ENCODE results near the gene HTR3D.
"Not testable (repeated sequence)": the region's sequence is repeated elsewhere in the genome, so short reads cannot be mapped to it uniquely, and the experiment has no call there.

The HTR3D gene

DNA sequence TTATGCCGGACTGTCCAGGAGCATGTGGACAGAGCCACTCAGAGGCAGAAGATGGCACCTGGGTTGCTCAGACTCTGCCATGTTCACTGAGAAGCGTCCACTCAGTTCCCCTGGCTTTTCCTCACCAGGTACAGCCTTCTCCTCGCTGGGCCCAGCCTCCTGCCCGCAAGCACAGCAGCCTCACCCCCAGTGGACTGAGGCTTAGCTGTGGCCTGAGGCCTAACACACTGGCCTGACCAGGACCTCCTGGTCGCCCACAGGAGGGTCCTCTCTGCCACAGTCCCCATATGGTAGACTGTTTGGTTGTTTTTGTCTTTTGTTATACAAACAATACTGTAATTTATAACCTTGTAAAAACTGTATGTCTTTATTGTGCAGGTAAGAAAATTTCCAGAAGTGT, 36.8 kb downstream of the HTR3D start:
- no peak for DNase-seq

DNA sequence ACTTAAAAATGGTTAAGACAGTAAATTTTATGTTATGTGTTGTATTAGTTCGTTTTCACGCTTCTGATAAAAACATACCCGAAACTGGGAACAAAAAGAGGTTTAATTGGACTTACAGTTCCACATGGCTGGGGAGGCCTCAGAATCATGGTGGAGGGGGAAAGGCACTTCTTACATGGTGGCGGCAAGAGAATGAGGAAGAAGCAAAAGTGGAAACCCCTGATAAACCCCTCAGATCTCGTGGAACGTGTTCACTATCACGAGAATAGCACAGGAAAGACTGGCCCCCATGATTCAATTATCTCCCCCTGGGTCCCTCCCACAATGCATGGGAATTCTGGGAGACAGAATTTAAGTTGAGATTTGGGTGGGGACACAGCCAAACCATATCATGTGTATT, 39.6 kb downstream of the HTR3D start:
- DNase-seq = not testable (repeated sequence)

DNA sequence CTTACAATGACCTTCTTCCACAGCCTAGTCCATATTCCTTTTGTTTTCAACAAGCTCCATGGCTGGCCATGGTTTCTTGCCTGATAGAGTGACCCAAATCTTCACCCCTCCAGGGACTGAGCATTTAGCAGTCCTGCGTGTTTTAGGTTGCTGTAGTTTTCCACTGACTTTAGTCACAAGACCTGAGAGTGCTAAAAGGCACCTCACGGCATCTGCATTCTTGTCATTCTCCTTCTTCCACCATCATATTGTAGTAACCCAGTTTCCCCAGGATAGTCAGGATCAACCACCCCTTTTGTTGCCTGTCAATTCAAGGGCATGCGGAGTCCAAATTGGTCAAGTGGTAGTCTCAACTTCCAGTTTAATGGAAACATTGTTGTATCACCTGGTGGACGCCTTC, 42.1 kb downstream of the HTR3D start:
- no peak for DNase-seq

DNA sequence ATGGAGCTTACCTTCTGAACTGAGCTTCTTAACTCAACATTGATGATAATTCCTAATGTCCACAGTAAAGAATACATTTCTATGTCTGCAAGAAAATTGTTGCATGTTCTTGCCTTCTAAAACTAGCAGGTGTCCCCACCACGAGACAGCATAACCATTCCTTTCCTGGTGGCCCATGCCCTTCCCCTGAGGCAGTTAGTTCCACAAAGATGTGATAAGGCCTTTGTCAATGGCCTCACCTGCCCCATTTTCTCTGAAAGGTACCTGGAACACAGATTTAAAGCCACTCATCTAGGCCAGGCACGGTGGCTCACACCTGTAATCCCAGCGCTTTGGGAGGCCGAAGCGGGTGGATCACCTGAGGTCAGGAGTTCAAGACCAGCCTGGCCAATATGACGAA, 44.4 kb downstream of the HTR3D start:
- DNase-seq = no peak

DNA sequence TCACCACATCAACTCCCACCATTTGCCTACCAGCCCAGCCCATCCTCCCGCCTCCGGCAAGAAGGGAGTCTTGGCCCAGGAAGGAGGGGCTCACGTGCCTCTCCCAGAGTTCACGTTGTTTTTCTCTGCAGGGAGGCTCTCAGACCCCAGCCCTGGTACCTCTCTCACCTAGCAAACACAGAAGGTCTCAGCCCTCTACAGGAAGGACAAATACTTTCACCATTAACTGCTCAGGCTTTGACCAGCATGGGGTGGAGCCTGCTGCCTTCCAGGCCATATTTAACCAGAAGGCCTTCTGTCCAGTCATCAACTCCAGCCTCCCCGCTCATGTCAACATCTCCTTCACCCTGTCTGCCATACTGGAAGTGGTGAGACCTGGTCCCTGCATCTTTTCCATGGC, 46.3 kb downstream of the HTR3D start:
- DNase-seq = no peak

DNA sequence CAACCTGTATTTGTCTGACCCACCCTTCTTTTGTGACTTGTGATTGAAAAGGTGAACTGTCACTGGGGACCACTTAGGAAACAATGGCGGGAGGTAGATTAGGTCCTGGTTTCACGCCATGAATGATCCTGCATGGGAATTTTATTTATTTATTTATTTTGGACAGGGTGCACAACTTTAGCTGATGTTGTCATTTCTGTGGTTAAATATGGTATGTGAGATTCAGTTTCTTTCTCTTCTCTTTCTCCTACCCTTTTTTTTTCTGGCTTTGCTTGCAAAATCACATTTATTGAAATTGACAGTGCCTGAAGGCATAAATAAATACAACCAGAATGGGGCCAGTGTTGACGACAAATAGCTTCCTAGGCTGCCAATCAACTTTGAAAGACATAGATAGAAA, 47.3 kb downstream of the HTR3D start:
- DNase-seq = no peak

DNA sequence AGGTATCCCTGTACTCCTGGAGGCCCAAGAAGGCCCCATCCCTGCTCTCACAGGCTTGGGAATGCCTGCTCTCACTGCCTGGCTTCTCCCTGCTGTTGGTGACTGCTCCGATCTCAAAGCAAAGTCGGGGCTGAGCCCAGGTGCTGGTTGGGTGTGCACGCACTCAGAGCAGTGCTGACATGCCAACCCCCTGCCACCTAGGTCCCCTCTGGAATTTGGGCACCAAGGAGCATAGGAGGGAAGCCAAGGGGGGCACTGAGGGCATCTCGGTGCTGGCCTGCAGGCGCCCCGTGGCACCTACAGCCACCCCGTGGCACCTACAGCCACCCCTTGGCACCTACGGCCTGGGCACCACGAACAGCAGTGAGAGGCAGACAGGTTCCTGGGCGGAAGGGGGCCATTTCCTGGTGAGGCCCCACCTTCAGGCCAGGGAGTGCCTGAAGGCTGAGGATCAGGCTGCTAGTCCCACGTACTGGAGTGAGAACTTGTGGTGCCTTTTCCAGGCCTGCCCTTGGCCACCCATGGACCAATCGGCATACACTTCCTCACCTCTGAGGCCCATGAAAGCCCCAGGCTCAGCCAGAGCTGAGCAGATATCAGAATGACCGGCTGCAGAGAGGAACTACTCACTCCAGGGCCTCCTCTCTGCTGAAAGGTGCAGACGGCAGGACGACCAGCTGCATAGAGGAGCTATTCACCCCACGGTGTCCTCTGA, 49.7 kb downstream of the HTR3D start:
- no peak for DNase-seq

DNA sequence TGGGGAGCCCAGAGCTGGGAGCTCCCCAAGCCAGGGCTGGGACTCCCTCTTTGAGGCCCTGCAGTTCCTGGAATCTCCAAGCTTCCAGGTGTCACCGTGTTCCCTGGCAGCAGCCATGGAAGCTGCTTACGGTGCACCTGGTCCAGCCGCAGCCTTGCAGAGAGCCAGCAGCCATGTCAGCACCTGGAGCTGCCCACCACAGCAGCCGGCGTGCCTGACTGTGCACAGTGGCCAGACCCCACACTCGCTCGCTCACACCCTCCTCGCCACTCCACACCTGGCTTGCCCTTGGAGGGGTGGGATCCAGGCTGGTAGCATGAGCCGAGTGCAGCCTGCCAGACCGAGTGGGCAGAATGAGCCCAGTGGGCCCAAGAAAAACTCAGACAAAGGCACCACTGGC, 50.5 kb downstream of the HTR3D start:
- no peak for DNase-seq

DNA sequence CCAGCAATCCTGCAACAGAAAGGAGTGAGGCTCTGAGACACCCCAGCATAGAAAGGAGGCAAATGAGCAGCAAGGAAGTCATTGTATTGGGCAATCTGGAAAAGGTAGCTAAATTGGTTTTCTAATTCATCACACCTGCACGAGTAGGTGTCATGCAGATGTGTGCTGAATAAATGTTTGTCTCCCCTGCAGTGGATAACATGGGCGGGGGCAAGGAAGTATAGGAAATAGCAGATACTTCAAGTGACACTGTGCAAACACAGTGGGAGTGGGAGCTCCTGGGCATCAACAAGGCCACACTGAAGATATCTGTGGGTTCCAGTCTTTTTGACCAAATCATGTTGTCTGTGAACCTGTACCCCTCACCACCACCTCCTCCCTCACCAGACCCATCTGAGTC, 50.9 kb downstream of the HTR3D start:
- no peak for DNase-seq

DNA sequence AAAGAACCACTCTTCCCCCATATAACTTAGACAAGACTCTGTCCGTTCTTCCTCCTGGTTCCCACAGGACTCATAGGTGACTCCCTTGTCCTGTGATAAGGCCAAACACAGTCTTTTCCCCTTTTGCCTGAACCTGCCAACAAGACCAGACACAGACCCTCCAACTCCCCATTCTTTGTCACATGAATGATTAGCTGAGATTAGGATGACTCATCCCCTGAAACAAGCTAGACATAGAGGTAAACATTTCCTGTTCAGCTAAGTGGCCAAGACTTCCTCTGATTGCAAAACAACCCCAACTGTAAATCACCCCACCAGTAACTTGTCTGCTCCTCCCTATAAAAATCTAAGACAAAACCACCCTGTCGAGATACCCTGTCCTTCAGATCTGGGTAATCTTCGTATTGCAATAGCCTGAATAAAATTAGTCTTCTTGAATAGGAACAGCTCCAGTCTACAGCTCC, 53.9 kb downstream of the HTR3D start:
- no peak for DNase-seq

All from DMS79 (cell line).